Stimulated activated naive CD4-positive, alpha-beta T cell (primary cell): Measurements from ENCODE around the gene VAV3.

Experiments used
- DNase-seq, 6 experiments: peaks; one replicate each; lab custom pipeline; 2025; lab: John Stamatoyannopoulos, UW

The VAV3 gene

DNA sequence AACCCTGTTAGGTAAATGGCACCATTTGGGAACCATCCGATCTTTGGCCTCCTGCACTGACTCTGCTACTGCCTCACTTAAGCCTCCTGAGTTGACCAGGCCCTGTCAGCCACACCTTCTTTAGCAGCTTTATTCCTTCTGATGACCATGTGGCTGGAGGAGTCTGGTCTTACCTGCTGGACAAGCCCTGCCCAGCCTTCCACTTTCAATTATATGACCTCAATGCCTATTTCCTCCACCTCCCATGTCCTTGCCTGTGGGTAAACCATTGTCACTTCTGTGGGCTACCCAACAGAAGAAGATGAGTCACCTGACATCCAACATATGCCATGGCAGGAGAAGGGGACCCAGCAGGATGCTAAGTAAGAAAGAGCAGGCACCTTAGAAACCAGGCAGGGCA, 430.3 kb downstream of the VAV3 start:
- no peak for DNase-seq

- DNase-seq, result no peak
Observed at GRCh38 chr1:107533436-107533835, 431.5 kb downstream of the VAV3 start.

DNA sequence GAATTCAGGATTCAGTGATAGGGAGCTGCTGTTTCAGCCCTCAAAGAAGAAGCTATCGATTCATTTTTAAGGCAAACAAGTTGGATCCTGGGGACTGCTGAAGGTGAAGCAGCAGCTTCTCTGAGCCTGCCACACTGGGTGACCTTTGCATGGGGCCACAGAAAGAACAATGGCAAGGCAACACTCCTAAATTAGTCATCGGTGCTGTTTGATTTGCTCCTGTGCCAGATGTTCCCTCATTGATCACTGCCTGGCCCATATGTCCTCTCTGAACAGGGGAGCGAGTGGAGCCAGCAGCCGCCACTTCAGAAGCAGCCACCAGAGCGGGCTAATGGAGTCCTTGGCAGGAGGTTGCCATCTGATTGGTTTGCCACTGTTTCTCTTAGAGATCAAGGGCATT, 432.7 kb downstream of the VAV3 start:
- DNase-seq, result no peak

- no peak for DNase-seq
Observed at GRCh38 chr1:107531065-107531908, 433.7 kb downstream of the VAV3 start.

GRCh38 chr1:107530543-107530942, 434.4 kb downstream of the VAV3 start:
- no peak for DNase-seq

- no peak for DNase-seq
Observed at GRCh38 chr1:107529511-107530149, 435.4 kb downstream of the VAV3 start.

- no peak for DNase-seq
Observed at GRCh38 chr1:107526524-107527198, 438.3 kb downstream of the VAV3 start.

GRCh38 chr1:107525961-107526360, 439.0 kb downstream of the VAV3 start:
- no peak for DNase-seq

DNA sequence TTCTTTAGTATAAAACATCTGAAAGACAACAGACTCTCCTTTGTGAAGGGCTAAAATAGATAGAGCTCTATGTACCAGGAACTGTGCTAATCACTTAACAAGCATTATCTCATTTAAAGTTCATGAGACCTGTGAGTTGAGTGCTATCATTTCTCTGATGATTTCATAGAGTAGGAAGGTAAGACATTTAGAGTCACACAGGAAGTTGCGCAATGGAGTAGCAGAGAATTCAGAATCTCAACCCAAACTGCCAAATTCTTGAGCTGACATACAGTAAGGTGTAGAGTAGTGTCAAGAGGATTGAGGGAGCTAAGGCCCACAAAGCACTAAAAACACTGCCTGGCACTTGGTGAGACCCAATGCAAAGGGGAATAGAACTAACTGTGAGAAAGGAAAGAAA, 439.8 kb downstream of the VAV3 start:
- no peak for DNase-seq

GRCh38 chr1:107524301-107524700, 440.7 kb downstream of the VAV3 start:
- DNase-seq, result no peak

DNA sequence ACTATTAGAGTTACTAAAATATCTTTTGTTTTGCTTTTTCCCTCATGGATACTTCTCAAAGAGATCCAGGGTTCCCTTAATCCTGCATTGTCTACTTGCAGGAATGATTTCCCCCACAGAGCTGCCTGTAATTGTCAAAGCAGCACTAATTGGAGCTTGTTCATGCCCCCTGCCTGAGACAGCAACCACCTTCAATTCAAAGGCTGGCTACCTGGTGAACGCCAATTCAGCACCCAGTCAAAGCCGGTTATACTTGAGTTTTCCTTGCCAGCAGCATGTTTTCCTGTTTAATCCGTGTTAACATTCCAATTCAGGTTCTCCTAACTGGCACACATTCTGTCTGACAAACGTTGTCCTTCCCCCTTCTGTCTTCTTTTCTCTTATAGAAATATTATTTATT, 441.2 kb downstream of the VAV3 start:
- no peak for DNase-seq

DNA sequence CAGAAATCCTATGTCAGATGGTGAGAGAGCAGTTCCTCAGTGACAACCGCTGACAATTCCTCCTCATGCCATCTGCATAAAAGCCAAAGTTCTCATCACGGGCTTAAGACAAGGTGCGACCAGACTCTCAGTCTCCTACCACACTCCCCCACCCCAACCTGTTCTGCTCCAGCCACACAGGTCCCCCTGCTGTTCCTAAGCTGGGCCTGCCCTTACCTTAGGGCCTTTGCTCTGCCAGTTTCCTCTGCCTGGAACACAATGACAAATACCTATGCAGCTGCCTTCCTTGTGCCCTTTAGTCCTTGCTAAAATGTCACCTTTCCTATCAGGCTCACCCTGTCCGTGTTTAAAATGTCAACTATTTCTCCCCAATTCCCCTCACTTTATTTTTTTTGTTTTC, 441.9 kb downstream of the VAV3 start:
- no peak for DNase-seq
